Astrocyte (in vitro differentiated cells and primary cell): ENCODE data around the gene DYNLRB1. TPM values are rescaled to one million over a fixed set of nuclear protein-coding genes. Genes with fewer than 3 reads are reported as not detected.

Source experiments
- DNase-seq: peaks from one replicate; pipeline ENCODE4 v3.0.0-alpha.2; 2010; ENCODE audit warnings: low read depth
- FAIRE-seq: peaks from 2 replicates; lab custom pipeline; 2011; peaks lifted over from hg19 to GRCh38; lab: Jason Lieb, UNC
- H2AFZ ChIP-seq: 2 replicates; pipeline ENCODE4 v1.6.0; 2012; ENCODE audit warnings: low read depth, low read length, inconsistent platforms
- H3K27ac ChIP-seq: 2 replicates; pipeline ENCODE4 v1.5.1; 2011; ENCODE audit warnings: low read depth, low read length, inconsistent platforms
- H3K27me3 ChIP-seq: 2 replicates; pipeline ENCODE4 v1.6.0; 2011; ENCODE audit warnings: low read length, inconsistent platforms; ENCODE audit not compliant: insufficient read depth
- H3K36me3 ChIP-seq: 2 replicates; pipeline ENCODE4 v1.5.1; 2011; ENCODE audit warnings: low read length, inconsistent platforms; ENCODE audit not compliant: insufficient read depth
- H3K4me1 ChIP-seq: 2 replicates; pipeline ENCODE4 v1.5.1; 2011; ENCODE audit warnings: low read length, inconsistent platforms; ENCODE audit not compliant: insufficient read depth
- H3K4me2 ChIP-seq: 2 replicates; pipeline ENCODE4 v1.6.0; 2012; ENCODE audit warnings: low read length, inconsistent platforms
- H3K4me3 ChIP-seq: 2 replicates; pipeline ENCODE4 v1.5.1; 2011; ENCODE audit warnings: low read depth, mild to moderate bottlenecking, low read length, inconsistent platforms; ENCODE audit not compliant: insufficient read depth
- H3K79me2 ChIP-seq: 2 replicates; pipeline ENCODE4 v1.6.0; 2012; ENCODE audit warnings: mild to moderate bottlenecking, low read length, inconsistent platforms; ENCODE audit not compliant: insufficient read depth
- H3K9ac ChIP-seq: 2 replicates; pipeline ENCODE4 v1.6.0; 2012; ENCODE audit warnings: mild to moderate bottlenecking, low read length, inconsistent platforms
- H3K9me3 ChIP-seq: 2 replicates; pipeline ENCODE4 v1.5.1; 2012; ENCODE audit warnings: low read depth, mild to moderate bottlenecking, low read length, inconsistent platforms; ENCODE audit not compliant: insufficient read depth
- H4K20me1 ChIP-seq: 2 replicates; pipeline ENCODE4 v1.6.0; 2012; ENCODE audit warnings: low read length, inconsistent platforms; ENCODE audit not compliant: insufficient read depth
- H3K27ac Mint-ChIP-seq: one replicate; pipeline ENCODE4 v1.8.0; 2021; ENCODE audit warnings: mild to moderate bottlenecking, mixed read lengths; ENCODE audit not compliant: unreplicated experiment
- H3K27me3 Mint-ChIP-seq: one replicate; pipeline ENCODE4 v1.8.0; 2021; ENCODE audit warnings: low read depth, mixed read lengths; ENCODE audit not compliant: unreplicated experiment
- H3K36me3 Mint-ChIP-seq: one replicate; pipeline ENCODE4 v1.8.0; 2021; ENCODE audit warnings: low read depth, mixed read lengths; ENCODE audit not compliant: unreplicated experiment
- H3K4me1 Mint-ChIP-seq: one replicate; pipeline ENCODE4 v1.8.0; 2021; ENCODE audit warnings: low read depth, mixed read lengths; ENCODE audit not compliant: unreplicated experiment
- H3K4me3 Mint-ChIP-seq: one replicate; pipeline ENCODE4 v1.8.0; 2021; ENCODE audit warnings: mild to moderate bottlenecking, moderate library complexity, mixed read lengths; ENCODE audit not compliant: unreplicated experiment
- H3K9me3 Mint-ChIP-seq: one replicate; pipeline ENCODE4 v1.8.0; 2021; ENCODE audit warnings: mild to moderate bottlenecking, mixed read lengths; ENCODE audit not compliant: unreplicated experiment
- CTCF ChIP-seq: IDR thresholded peaks from 2 replicates; pipeline ENCODE4 v1.5.1; 2011; ENCODE audit warnings: low read depth, mild to moderate bottlenecking, inconsistent platforms, low read length, moderate library complexity; ENCODE audit not compliant: insufficient read depth
- EZH2 ChIP-seq: IDR thresholded peaks from 2 replicates; pipeline ENCODE4 v1.6.1; 2012; ENCODE audit warnings: mild to moderate bottlenecking, low read length, inconsistent platforms; ENCODE audit not compliant: insufficient read depth
- total RNA-seq: library from RNA; stranded (reverse); gene quantifications from 2 replicates; pipeline ENCODE4 v1.2.1, GENCODE V29; 2021

The DYNLRB1 gene
- total RNA-seq, 1 donor from 2014 or later: 118 TPM

DNA sequence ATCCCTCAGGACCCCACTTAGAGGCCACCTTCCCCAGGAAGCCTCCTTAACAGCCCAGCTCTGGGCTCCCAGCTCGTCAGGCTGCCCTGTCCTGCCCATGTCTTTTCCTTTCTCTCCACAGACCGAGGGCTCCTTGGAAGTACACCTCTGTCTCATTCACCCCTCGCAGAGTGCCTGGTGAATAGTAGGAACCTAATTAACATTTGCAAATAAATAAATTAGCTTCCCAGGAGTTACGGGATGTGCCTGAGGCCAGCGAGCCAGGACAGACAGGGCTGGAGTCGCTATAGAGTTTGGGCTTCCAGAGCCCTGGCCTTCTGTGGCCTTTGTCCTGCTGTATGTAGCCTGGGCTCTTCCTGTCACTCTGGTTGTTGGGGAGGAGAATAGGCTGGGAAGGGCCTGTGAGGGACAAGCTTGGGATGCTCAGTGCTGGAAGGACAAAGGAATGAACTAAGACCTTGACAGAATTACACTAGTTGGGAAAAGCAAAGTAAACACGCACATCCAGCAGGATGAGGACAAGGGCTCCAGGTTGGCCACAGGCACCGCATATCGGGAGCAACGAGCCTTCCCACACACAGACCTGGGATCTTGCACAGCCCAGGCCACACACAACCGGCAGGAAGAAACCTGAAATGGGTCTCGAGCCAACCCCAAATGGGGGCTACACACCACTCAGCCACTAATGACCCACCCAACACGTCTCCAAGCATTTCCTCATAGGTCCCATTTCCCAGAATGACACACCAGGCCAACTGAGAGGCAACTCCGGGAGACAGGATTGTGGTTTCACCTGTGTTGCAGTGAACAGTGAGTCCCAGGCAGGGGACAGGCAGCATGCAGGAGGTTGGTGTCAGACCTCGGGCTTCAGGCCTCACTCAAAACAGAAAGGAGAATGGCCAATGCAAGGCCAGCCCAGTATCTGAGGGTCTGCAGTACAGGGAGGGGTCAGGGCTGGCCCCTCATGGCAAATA lies 52.0 kb downstream of the DYNLRB1 start:
- Histone ChIP-seq H3K4me2 (no peak overlapping the region), H2AFZ (no peak overlapping the region), H4K20me1 (no peaks in the 10 kb centered on the region), H3K9ac (no peak overlapping the region), H3K36me3 (no peaks in the 10 kb centered on the region), H3K27ac (no peak overlapping the region), H3K9me3 (no peaks in the 10 kb centered on the region), H3K79me2 (no peaks in the 10 kb centered on the region), H3K27me3 (no peaks in the 10 kb centered on the region), H3K4me3 (no peak overlapping the region), H3K4me1 (peaks cover 7% of the 10 kb centered on the region)
- no peak for FAIRE-seq
- Mint-ChIP-seq H3K27ac (no peak overlapping the region), H3K4me3 (no peak overlapping the region), H3K36me3 (peaks cover 8% of the 10 kb centered on the region), H3K4me1 (peaks cover 9% of the 10 kb centered on the region), H3K27me3 (peaks cover 3% of the 10 kb centered on the region), H3K9me3 (no peaks in the 10 kb centered on the region)
- TF ChIP-seq CTCF (no peak), EZH2 (no peak)
- DNase-seq: no peak

DNA sequence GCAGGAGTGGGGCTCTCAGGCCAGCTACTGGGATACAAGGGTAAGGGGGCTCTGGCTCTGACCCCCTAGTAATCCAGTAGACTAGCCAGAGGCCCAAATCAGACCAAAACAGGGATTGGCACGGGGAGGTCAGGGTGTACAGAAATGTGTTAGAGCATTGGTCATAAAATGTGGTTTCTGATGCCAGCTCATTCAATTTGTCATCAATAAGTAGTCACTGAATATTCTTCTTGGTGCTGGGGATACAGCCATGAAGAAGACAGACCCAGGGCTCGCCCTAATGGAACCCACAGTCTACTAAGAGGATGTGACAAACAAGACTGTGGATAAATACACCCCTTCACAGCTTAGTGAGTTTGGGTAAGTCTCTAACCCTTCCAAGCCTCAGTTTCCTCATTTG lies 53.4 kb downstream of the DYNLRB1 start:
- Histone ChIP-seq H3K9me3 (no peaks in the 10 kb centered on the region), H3K27ac (no peak overlapping the region), H3K9ac (no peak overlapping the region), H3K36me3 (no peaks in the 10 kb centered on the region), H3K4me1 (peaks cover 7% of the 10 kb centered on the region), H3K4me2 (no peak overlapping the region), H3K79me2 (no peaks in the 10 kb centered on the region), H2AFZ (no peak overlapping the region), H4K20me1 (no peaks in the 10 kb centered on the region), H3K4me3 (no peak overlapping the region), H3K27me3 (no peaks in the 10 kb centered on the region)
- peak overlapping the region; percentile 34 for H3K27ac Mint-ChIP-seq
- TF ChIP-seq EZH2 (no peak), CTCF (no peak)
- H3K36me3 Mint-ChIP-seq: peaks cover 13% of the 10 kb centered on the region
- H3K27me3 Mint-ChIP-seq: peaks cover 3% of the 10 kb centered on the region
- FAIRE-seq: no peak
- H3K4me1 Mint-ChIP-seq: peaks cover 7% of the 10 kb centered on the region
- no peak overlapping the region for H3K4me3 Mint-ChIP-seq
- DNase-seq: no peak
- no peaks in the 10 kb centered on the region for H3K9me3 Mint-ChIP-seq
